Measurements from ENCODE around the gene RPS19.

DNA sequence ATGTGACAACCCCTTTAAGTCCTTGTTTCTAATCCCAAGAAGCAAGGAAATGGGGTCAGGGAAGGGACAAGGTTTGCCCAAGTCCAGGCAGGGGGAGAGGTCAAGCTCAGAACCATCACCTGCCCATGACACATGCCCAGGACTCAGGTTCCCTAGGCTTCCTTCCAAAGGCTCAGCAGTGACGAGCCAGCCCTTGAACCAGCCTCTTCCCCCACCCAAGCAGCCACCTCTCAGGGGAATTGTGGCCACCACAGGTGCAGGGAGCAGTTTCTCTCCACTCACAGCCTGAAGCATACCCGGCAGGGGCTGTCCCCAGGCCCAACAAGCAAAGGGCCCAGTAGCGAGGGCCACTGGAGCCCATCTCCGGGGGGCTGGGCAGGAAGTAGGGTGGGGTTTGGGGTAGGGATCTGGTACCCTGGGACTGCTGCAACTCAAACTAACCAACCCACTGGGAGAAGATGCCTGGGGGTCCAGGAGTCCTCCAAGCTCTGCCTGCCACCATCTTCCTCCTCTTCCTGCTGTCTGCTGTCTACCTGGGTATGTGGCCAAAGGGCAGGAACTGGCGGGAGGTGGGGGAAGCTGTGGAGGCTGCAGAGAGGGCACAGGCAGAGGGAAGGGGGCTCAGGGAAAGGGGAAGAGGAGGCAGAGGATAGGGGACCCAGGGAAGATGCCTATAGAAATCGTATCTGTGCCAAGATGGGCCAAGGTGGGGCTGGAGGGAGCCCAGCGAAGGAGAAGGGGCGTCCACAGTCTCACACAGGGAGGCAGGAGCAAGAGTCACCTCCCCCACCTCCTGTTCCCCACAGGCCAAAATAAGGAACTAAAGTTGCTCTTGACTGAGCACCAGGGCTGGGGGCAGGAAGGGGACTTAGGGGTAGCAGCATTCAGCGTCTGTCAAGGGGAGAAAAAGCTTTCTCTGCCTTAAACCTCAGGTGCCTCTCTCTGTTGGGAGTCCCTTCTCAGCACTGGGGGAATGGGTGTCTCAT is 17.1 kb downstream of the RPS19 start, which contains the start of gene CD79A:
- TF ChIP-seq POLR2A (IDR thresholded peaks at IDR 0.05; ENCODE audit: low read depth, low read length) = peak; percentile 83
- peak; percentile 83 for TF ChIP-seq POLR2AphosphoS5 (IDR thresholded peaks at IDR 0.05; ENCODE audit: low read depth, low read length)
- TF ChIP-seq TAF1 (IDR thresholded peaks at IDR 0.05; ENCODE audit: borderline replicate concordance, low read depth, low read length) = peak; percentile 62; the same call in 1 of the 2 replicates

Measured in GM12892 (cell line).